GM19468 (cell line): ENCODE results near the gene RREB1.

Source experiments
- ATAC-seq: cut with Tn5 transposase; IDR thresholded peaks from one replicate; pipeline ENCODE4 v1.9.1; 2021; ENCODE audit warnings: mild to moderate bottlenecking, moderate library complexity, moderate number of reproducible peaks; ENCODE audit not compliant: unreplicated experiment; ENCODE audit errors: extremely low read depth

Gene RREB1, protein sequence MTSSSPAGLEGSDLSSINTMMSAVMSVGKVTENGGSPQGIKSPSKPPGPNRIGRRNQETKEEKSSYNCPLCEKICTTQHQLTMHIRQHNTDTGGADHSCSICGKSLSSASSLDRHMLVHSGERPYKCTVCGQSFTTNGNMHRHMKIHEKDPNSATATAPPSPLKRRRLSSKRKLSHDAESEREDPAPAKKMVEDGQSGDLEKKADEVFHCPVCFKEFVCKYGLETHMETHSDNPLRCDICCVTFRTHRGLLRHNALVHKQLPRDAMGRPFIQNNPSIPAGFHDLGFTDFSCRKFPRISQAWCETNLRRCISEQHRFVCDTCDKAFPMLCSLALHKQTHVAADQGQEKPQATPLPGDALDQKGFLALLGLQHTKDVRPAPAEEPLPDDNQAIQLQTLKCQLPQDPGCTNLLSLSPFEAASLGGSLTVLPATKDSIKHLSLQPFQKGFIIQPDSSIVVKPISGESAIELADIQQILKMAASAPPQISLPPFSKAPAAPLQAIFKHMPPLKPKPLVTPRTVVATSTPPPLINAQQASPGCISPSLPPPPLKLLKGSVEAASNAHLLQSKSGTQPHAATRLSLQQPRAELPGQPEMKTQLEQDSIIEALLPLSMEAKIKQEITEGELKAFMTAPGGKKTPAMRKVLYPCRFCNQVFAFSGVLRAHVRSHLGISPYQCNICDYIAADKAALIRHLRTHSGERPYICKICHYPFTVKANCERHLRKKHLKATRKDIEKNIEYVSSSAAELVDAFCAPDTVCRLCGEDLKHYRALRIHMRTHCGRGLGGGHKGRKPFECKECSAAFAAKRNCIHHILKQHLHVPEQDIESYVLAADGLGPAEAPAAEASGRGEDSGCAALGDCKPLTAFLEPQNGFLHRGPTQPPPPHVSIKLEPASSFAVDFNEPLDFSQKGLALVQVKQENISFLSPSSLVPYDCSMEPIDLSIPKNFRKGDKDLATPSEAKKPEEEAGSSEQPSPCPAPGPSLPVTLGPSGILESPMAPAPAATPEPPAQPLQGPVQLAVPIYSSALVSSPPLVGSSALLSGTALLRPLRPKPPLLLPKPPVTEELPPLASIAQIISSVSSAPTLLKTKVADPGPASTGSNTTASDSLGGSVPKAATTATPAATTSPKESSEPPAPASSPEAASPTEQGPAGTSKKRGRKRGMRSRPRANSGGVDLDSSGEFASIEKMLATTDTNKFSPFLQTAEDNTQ (N-terminal part only)

DNA sequence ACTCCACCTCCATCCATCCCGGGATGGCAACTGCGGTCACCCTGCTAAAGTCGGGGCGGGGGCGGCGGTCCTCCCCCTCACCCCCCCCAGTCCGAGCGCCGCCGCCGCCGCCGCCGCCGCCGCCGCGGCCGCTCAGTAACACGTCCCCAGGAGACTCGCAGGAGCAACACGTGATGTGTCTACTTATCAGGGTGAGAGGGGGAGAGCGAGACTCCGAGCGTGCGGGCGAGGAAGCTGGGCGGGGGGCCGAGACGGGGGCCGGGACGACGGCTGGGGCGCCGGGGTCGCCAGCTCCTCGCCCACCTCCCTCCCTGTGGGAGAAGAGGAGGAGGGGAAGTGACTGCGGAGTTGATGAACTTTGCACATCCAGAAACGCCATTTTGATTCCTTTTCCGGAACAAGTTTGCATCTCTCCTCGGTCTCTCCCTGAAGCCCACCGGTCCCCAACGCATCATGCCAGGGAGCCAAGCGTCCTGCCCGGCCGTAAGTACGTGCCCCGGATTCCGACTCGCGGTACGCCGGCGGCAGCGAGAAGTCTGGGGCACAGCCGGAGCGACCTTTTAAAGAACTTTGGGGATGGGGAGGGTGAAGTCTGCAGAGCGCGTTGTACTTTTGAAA lies at the start of gene RREB1:
Gene RREB1 (plus strand): TSS at position 384 of the 618 bp plus-strand sequence. CDS start 73,951 bp downstream, outside the sequence.
- no peak for ATAC-seq

GRCh38 chr6:7058250-7058923 lies 49.4 kb upstream of the RREB1 start:
- ATAC-seq: no peak

- ATAC-seq: no peak
Measured at GRCh38 chr6:7060769-7061516, 46.8 kb upstream of the RREB1 start.

DNA sequence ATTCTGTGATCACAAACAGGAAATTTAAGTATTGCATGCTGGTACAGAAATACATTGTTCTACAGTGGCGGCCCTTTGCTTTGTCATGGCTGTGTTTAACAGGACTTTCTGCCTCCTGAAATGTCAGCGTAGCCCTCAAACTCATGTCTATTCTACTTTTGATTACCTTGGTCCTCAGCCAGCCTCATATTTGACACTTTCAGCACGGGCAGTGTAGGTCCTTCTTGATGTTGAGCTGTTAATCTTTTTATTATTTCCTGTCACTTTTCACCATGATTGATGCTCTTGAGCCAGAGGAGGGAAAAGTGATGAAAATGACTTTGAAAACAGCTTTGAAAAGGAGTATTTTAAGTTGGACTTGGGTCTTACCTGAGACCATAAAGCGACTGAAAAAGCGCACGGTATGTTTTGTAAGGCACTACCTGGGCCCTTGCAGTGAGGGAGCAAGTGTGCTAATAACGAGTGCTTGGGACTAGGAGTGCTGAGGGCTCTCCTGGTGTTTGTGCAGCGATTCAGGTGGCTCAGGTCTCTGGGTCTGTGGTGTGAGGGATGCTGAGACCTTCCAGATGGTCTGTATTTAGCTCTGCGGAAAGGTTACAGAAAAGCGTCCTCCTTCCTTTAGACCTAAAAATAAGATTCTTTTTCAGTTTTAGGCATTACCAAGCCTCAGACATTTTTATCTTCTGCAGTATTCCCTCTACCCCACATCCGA lies 45.2 kb upstream of the RREB1 start:
- ATAC-seq: no peak

GRCh38 chr6:7067305-7067704 lies 40.5 kb upstream of the RREB1 start:
- ATAC-seq: no peak

DNA sequence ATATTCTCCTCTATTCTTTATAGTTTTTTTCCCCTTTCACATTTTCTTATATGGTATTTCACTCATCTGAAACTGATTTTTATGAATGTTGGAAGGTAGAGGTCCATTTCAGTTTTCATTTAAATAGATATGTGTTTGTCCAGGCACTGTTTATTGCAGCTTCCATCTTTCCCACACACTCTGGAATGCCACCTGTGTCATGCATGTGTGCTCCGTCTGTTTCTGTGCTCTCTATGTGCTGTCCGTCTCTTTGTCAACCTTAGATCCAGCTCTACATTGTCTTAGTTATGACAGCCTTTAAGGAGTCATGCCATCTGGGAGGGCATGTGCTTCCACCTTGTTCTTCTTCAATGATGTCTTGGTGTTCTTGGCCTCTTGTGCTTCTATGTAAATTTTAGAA lies 36.4 kb upstream of the RREB1 start:
- ATAC-seq: no peak

DNA sequence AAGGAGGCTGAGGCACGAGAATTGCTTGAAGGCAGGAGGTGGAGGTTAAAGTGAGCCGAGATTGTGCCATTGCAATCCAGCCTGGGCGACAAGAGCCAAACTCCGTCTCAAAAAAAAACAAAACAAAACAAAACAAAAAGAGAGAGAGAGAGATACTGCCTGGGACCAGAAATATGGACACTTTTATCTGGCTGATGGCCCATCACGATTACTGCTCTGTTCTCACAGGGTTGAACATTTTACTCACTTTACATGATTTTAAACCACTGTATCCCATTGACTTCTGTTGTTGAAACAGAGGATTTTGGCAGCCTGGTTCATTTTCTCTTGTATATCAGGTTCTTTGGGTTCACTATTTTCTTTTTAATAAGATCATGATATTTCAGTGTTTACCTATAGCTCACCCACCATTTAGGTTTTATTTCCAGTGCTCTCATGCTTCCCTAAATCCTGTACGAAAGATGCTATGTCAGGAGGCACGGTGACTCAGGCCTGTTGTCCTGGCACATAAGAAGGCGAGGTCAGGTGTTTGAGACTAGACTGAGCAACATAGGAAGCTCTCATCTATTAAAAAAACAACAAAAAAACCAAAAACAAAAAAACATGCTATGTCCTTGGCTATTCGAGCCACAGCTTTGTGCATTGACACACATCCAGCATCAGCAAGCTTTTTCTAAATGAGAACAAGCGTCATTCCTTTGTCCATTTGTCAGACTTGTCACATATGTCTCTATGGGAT lies 34.5 kb upstream of the RREB1 start:
- ATAC-seq: peak; percentile 9

- peak; percentile 72 for ATAC-seq
Measured at GRCh38 chr6:7073821-7074525, 33.8 kb upstream of the RREB1 start.

GRCh38 chr6:7074870-7075269 lies 32.9 kb upstream of the RREB1 start:
- ATAC-seq: no peak

GRCh38 chr6:7075341-7076000 lies 32.3 kb upstream of the RREB1 start:
- ATAC-seq: no peak

DNA sequence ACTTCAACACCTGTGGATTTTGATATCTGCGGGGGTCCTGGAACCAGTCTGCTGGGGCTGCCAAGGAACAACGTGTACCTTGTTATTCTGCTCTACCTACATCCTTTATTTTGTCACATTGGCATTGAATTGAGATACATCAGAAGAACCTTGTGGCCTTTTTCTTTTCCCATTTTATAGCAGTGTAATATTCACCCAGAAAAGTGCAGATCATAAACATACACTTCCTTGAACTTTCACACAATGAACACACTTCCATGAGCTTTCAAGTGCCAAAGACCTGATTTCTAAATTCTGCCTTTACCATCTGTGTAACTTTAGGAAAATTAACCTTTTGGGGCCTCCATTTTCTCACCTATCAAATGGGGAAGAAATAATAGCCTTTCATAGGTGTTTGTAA lies 29.9 kb upstream of the RREB1 start:
- no peak for ATAC-seq

GRCh38 chr6:7078856-7079255 lies 28.9 kb upstream of the RREB1 start:
- ATAC-seq: no peak

GRCh38 chr6:7080311-7080710 lies 27.4 kb upstream of the RREB1 start:
- ATAC-seq: no peak

DNA sequence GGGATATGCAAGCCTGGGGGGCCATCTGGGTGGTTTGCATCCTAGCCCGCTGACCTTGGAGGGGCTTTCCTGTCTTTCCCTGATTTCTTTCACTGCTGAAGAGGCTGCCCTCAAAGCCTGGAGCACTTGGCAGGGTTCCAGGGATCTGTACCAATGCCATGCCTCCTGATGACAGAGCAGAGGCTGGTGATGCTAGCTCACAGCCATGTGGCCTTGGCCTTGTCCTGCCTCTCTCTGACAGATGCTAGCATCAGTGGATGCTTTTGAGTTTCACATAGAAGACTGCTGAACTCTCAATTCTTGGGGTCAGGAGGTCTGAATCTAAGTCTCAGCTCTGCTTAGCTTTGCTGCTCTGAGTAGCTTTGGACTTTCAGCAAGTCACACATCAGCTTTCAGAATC lies 21.9 kb upstream of the RREB1 start:
- ATAC-seq: no peak

GRCh38 chr6:7086488-7086887 lies 21.3 kb upstream of the RREB1 start:
- peak; percentile 30 for ATAC-seq

DNA sequence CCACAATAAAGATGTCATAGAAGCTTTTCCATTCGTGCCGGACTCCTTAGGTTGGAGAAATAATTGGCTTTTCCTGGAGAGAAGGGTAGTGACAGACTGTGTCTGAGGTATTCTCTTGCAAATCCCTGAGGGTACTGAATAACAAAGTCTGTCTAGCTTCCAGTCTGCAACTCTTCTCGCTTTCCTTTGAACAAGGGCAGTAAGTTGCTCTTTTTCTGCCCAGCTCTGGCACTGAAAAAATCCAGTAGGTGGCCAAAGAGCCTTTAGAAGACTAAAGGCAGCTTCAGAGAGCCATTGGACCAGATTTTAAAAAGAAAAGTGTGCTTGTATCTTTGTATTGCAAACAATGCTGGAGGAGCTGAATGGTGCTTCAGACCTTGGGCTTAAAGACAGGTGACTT lies 20.7 kb upstream of the RREB1 start:
- ATAC-seq: no peak
